GM23338 (cell line): ENCODE measurements around the gene SLC2A4RG. TPM values are rescaled to one million over a fixed set of nuclear protein-coding genes. Genes with fewer than 3 reads are reported as not detected.

ENCODE experiments used
- ATAC-seq: fragments of 200-7000 bp; cut with Tn5 transposase; 3 replicates; pipeline ENCODE4 v1.9.1; 2020
- DNase-seq: peaks from one replicate; pipeline ENCODE4 v3.0.0-alpha.2; 2015; ENCODE audit warnings: low spot score
- H2AFZ ChIP-seq: fragments of 200-600 bp; sonication (generic); 2 replicates; pipeline ENCODE4 v1.8.0; 2016; ENCODE audit warnings: antibody characterized with exemption, mild to moderate bottlenecking, moderate library complexity
- H3F3A ChIP-seq: fragments of 200-600 bp; sonication (generic); replicated peaks from 2 replicates; pipeline ENCODE4 v1.8.0; 2017; ENCODE audit warnings: antibody characterized with exemption, mixed run types, low read depth
- H3K27ac ChIP-seq: fragments of 200-600 bp; sonication (generic); 2 replicates; pipeline ENCODE4 v1.6.1; 2016; ENCODE audit warnings: low read depth
- H3K27me3 ChIP-seq: fragments of 200-600 bp; sonication (generic); 2 replicates; pipeline ENCODE4 v1.8.0; 2016; ENCODE audit warnings: mild to moderate bottlenecking, mixed run types, moderate library complexity; ENCODE audit not compliant: insufficient read depth
- H3K36me3 ChIP-seq: fragments of 200-600 bp; sonication (generic); 2 replicates; pipeline ENCODE4 v1.8.0; 2016; ENCODE audit warnings: mild to moderate bottlenecking; ENCODE audit not compliant: insufficient read depth
- H3K4me1 ChIP-seq: fragments of 200-600 bp; sonication (generic); 2 replicates; pipeline ENCODE4 v1.8.0; 2016; ENCODE audit warnings: mild to moderate bottlenecking, moderate library complexity; ENCODE audit not compliant: insufficient read depth
- H3K4me2 ChIP-seq: fragments of 200-600 bp; sonication (generic); 2 replicates; pipeline ENCODE4 v1.7.1; 2017; ENCODE audit warnings: mixed run types
- H3K4me3 ChIP-seq: fragments of 200-600 bp; sonication (generic); 2 replicates; pipeline ENCODE4 v1.6.1; 2016; ENCODE audit warnings: mixed run types
- H3K79me2 ChIP-seq: fragments of 200-600 bp; sonication (generic); replicated peaks from 2 replicates; pipeline ENCODE4 v1.8.0; 2017; ENCODE audit warnings: mild to moderate bottlenecking; ENCODE audit not compliant: insufficient read depth
- H3K9me2 ChIP-seq: fragments of 200-600 bp; sonication (generic); 2 replicates; pipeline ENCODE4 v1.8.0; 2017; ENCODE audit not compliant: insufficient read depth
- H4K20me1 ChIP-seq: fragments of 200-600 bp; sonication (generic); replicated peaks from 2 replicates; pipeline ENCODE4 v1.8.0; 2017; ENCODE audit warnings: mild to moderate bottlenecking; ENCODE audit not compliant: insufficient read depth
- H3K27ac Mint-ChIP-seq: 2 replicates; pipeline ENCODE4 v1.8.0; 2020; ENCODE audit warnings: inconsistent platforms, mild to moderate bottlenecking, moderate library complexity, mixed read lengths
- H3K27me3 Mint-ChIP-seq: 3 replicates; pipeline ENCODE4 v1.8.0; 2022; ENCODE audit warnings: low read depth, mild to moderate bottlenecking, moderate library complexity, mixed read lengths, inconsistent platforms; ENCODE audit not compliant: insufficient read depth, poor library complexity
- H3K36me3 Mint-ChIP-seq: 3 replicates; pipeline ENCODE4 v1.8.0; 2021; ENCODE audit warnings: low read depth, mild to moderate bottlenecking, inconsistent platforms, moderate library complexity, mixed read lengths
- H3K4me1 Mint-ChIP-seq: 3 replicates; pipeline ENCODE4 v1.8.0; 2020; ENCODE audit warnings: mild to moderate bottlenecking, inconsistent platforms, mixed read lengths
- H3K4me3 Mint-ChIP-seq: 3 replicates; pipeline ENCODE4 v1.8.0; 2021; ENCODE audit warnings: moderate library complexity, mild to moderate bottlenecking, inconsistent platforms, mixed read lengths
- H3K9me3 Mint-ChIP-seq: 3 replicates; pipeline ENCODE4 v1.8.0; 2020; ENCODE audit warnings: moderate library complexity, mild to moderate bottlenecking, inconsistent platforms, mixed read lengths
- CREB1 ChIP-seq: fragments of 250-450 bp; sonication (Bioruptor Pico); IDR thresholded peaks from 2 replicates; pipeline ENCODE4 v1.5.0; 2020; ENCODE audit warnings: low read depth, mild to moderate bottlenecking, moderate library complexity
- CTCF ChIP-seq, 2 experiments: fragments of 200-600 bp in 1 of 2; sonication (generic) in 1 of 2; conservative IDR thresholded peaks; 2 replicates each; pipeline versions ENCODE4 v1.5.1 to v1.6.1; 2016 to 2017; ENCODE audit warnings: antibody characterized with exemption in 2 of 2, low read depth in 2 of 2, mild to moderate bottlenecking in 2 of 2, moderate library complexity in 1 of 2
- ETS1 ChIP-seq: IDR thresholded peaks from 2 replicates; pipeline ENCODE4 v1.6.1; 2016; ENCODE audit warnings: antibody characterized with exemption
- EZH2 ChIP-seq: fragments of 200-600 bp; sonication (generic); IDR thresholded peaks from one replicate; pipeline ENCODE4 v1.8.0; 2017; ENCODE audit warnings: antibody characterized with exemption, mild to moderate bottlenecking, low read depth; ENCODE audit not compliant: unreplicated experiment
- EZH2phosphoT487 ChIP-seq: fragments of 200-600 bp; sonication (generic); IDR thresholded peaks from one replicate; pipeline ENCODE4 v1.8.1; 2018; ENCODE audit warnings: antibody characterized with exemption; ENCODE audit not compliant: unreplicated experiment
- JUNB ChIP-seq: IDR thresholded peaks from one replicate; pipeline ENCODE4 v1.6.1; 2016; ENCODE audit warnings: antibody characterized with exemption; ENCODE audit not compliant: unreplicated experiment
- NANOG ChIP-seq: IDR thresholded peaks from 2 replicates; pipeline ENCODE4 v1.6.1; 2016; ENCODE audit warnings: antibody characterized with exemption, borderline replicate concordance
- POLR2AphosphoS5 ChIP-seq: IDR thresholded peaks from 2 replicates; pipeline ENCODE4 v1.6.1; 2016; ENCODE audit warnings: antibody characterized with exemption, low read depth
- REST ChIP-seq: IDR thresholded peaks from one replicate; pipeline ENCODE4 v1.6.1; 2018; ENCODE audit warnings: antibody characterized with exemption; ENCODE audit not compliant: unreplicated experiment
- STAT1 ChIP-seq: IDR thresholded peaks from one replicate; pipeline ENCODE4 v1.6.1; 2016; ENCODE audit warnings: antibody characterized with exemption; ENCODE audit not compliant: unreplicated experiment
- ZNF114 ChIP-seq: fragments of 250-450 bp; sonication (Bioruptor Pico); IDR thresholded peaks from 2 replicates; pipeline ENCODE4 v1.5.0; 2020; ENCODE audit warnings: mild to moderate bottlenecking, moderate library complexity
- ZNF331 ChIP-seq: fragments of 250-450 bp; sonication (Bioruptor Pico); IDR thresholded peaks from 2 replicates; pipeline ENCODE4 v1.5.0; 2020; ENCODE audit warnings: low read depth, mild to moderate bottlenecking, moderate library complexity
- ZNF462 ChIP-seq: fragments of 250-450 bp; sonication (Bioruptor Pico); IDR thresholded peaks from 2 replicates; pipeline ENCODE4 v1.5.0; 2020; ENCODE audit warnings: mild to moderate bottlenecking, moderate library complexity
- polyA plus RNA-seq: library from polyadenylated mRNA; unstranded; fragments of >200 nt; fragmentation: Nextera tagmentation; extraction: Ambion mirVana; gene quantifications from 2 replicates; pipeline ENCODE4 v1.2.1, GENCODE V29; 2016
- total RNA-seq: library from RNA; depleted of rRNA; stranded (reverse); fragments of >200 nt; shearing (Covaris generic); gene quantifications from 2 replicates; pipeline ENCODE4 v1.2.3, GENCODE V29; 2014

The SLC2A4RG gene
- total and polyA plus RNA-seq, 2 experiments from 2014 or later: 22.8 to 42.0 TPM

- no peaks in the 10 kb centered on the region for H3K4me1 ChIP-seq
- H3K9me2 ChIP-seq: 0 out of 2 replicates have a peak, but pooled peaks cover 5% of the 10 kb centered on the region
- no peaks in the 10 kb centered on the region for H3K36me3 ChIP-seq
- H3K4me2 ChIP-seq: no peak overlapping the region
- no peak overlapping the region for H3K4me3 ChIP-seq
- no peaks in the 10 kb centered on the region; the same call in 1 of the 2 replicates for H4K20me1 ChIP-seq
- peaks cover 3% of the 10 kb centered on the region; the same call in 1 of the 2 replicates for H3K79me2 ChIP-seq
- H3K27me3 ChIP-seq: no peaks in the 10 kb centered on the region
- H3K4me1 Mint-ChIP-seq: no peaks in the 10 kb centered on the region
- no peak overlapping the region for H3K4me3 Mint-ChIP-seq
- DNase-seq (no peak), ATAC-seq (no peak)
- no peak overlapping the region for H3K27ac Mint-ChIP-seq
- H3K27me3 Mint-ChIP-seq: peaks cover 9% of the 10 kb centered on the region
- no peak for TF ChIP-seq CREB1
- no peak for TF ChIP-seq REST
- TF ChIP-seq NANOG: no peak
- TF ChIP-seq ZNF462 (CRISPR knock-in tag): no peak
- no peak for TF ChIP-seq STAT1
- TF ChIP-seq ZNF114: no peak
- TF ChIP-seq CTCF (conservative IDR thresholded peaks at IDR 0.05; ENCODE audit: low read depth in 2 of 2): no peak
- TF ChIP-seq ETS1: no peak
- no peak for TF ChIP-seq EZH2phosphoT487
- no peak for TF ChIP-seq ZNF331
- TF ChIP-seq EZH2: no peak
- no peak for TF ChIP-seq JUNB
- TF ChIP-seq POLR2AphosphoS5: no peak
- H3K36me3 Mint-ChIP-seq: peaks cover 19% of the 10 kb centered on the region
- H3F3A ChIP-seq: peaks cover 12% of the 10 kb centered on the region
- H3K27ac ChIP-seq: no peak overlapping the region
- H2AFZ ChIP-seq: no peak overlapping the region
- no peaks in the 10 kb centered on the region; the same call in 2 of the 3 replicates for H3K9me3 Mint-ChIP-seq
These were observed 8.2 kb upstream of the SLC2A4RG start for GRCh38 chr20:63731410-63731809.
